Measurements from ENCODE around the gene CD300LB.

CD300LB gene

GRCh38 chr17:74527081-74527480 is 4.2 kb downstream of the CD300LB start:
- H3K4me3 ChIP-seq (ENCODE audit: insufficient read depth, low read length, poor library complexity, severe bottlenecking), result no peak overlapping the region
- H3K9me2 ChIP-seq (replicated peaks; ENCODE audit: insufficient read depth, low read length), result no peaks in the 10 kb centered on the region
- H3F3A ChIP-seq (ENCODE audit: insufficient read depth), result no peaks in the 10 kb centered on the region
- H3K9ac ChIP-seq (ENCODE audit: low read length), result no peak overlapping the region
- H2AFZ ChIP-seq (ENCODE audit: low read depth, low read length, severe bottlenecking), result no peak overlapping the region
- H3K4me2 ChIP-seq (ENCODE audit: low read depth, low read length, poor library complexity, severe bottlenecking), result no peak overlapping the region
- TF ChIP-seq CTCF (IDR thresholded peaks at IDR 0.05; ENCODE audit: insufficient read depth, low read length, poor library complexity, severe bottlenecking) (no peak), EZH2phosphoT487 (conservative IDR thresholded peaks at IDR 0.05; ENCODE audit: low read length) (no peak)
- no peaks in the 10 kb centered on the region for H3K9me3 ChIP-seq (ENCODE audit: insufficient read depth, low read length)
- no peaks in the 10 kb centered on the region for H4K20me1 ChIP-seq (ENCODE audit: low read depth, low read length)
- no peak overlapping the region for H3K27ac ChIP-seq (ENCODE audit: low read depth, low read length)
- H3K36me3 ChIP-seq (ENCODE audit: low read length), result no peaks in the 10 kb centered on the region
- H3K79me2 ChIP-seq (ENCODE audit: insufficient read depth, low read length), result no peaks in the 10 kb centered on the region
- no peaks in the 10 kb centered on the region for H3K27me3 ChIP-seq (ENCODE audit: low read length)

- H3K4me3 ChIP-seq (ENCODE audit: insufficient read depth, low read length, poor library complexity, severe bottlenecking), result no peak overlapping the region
- no peak overlapping the region for H2AFZ ChIP-seq (ENCODE audit: low read depth, low read length, severe bottlenecking)
- H3K36me3 ChIP-seq (ENCODE audit: low read length), result no peaks in the 10 kb centered on the region
- no peak overlapping the region for H3K27ac ChIP-seq (ENCODE audit: low read depth, low read length)
- no peak overlapping the region for H3K9ac ChIP-seq (ENCODE audit: low read length)
- H3K9me2 ChIP-seq (replicated peaks; ENCODE audit: insufficient read depth, low read length), result no peaks in the 10 kb centered on the region
- no peak for TF ChIP-seq EZH2phosphoT487 (conservative IDR thresholded peaks at IDR 0.05; ENCODE audit: low read length)
- no peak for TF ChIP-seq CTCF (IDR thresholded peaks at IDR 0.05; ENCODE audit: insufficient read depth, low read length, poor library complexity, severe bottlenecking)
- H3K9me3 ChIP-seq (ENCODE audit: insufficient read depth, low read length), result no peaks in the 10 kb centered on the region
- H3K4me2 ChIP-seq (ENCODE audit: low read depth, low read length, poor library complexity, severe bottlenecking), result no peak overlapping the region
- H3K27me3 ChIP-seq (ENCODE audit: low read length), result no peaks in the 10 kb centered on the region
- H4K20me1 ChIP-seq (ENCODE audit: low read depth, low read length), result no peaks in the 10 kb centered on the region
- H3K79me2 ChIP-seq (ENCODE audit: insufficient read depth, low read length), result no peaks in the 10 kb centered on the region
- no peaks in the 10 kb centered on the region for H3F3A ChIP-seq (ENCODE audit: insufficient read depth)
Observed at GRCh38 chr17:74526681-74527080, 4.6 kb downstream of the CD300LB start.

- no peaks in the 10 kb centered on the region for H3K79me2 ChIP-seq (ENCODE audit: insufficient read depth, low read length)
- H3K27me3 ChIP-seq (ENCODE audit: low read length), result no peaks in the 10 kb centered on the region
- no peaks in the 10 kb centered on the region for H3F3A ChIP-seq (ENCODE audit: insufficient read depth)
- no peaks in the 10 kb centered on the region for H3K9me2 ChIP-seq (replicated peaks; ENCODE audit: insufficient read depth, low read length)
- no peak overlapping the region for H3K4me3 ChIP-seq (ENCODE audit: insufficient read depth, low read length, poor library complexity, severe bottlenecking)
- no peak overlapping the region for H3K4me2 ChIP-seq (ENCODE audit: low read depth, low read length, poor library complexity, severe bottlenecking)
- H3K27ac ChIP-seq (ENCODE audit: low read depth, low read length), result no peak overlapping the region
- H3K9ac ChIP-seq (ENCODE audit: low read length), result no peak overlapping the region
- no peaks in the 10 kb centered on the region for H4K20me1 ChIP-seq (ENCODE audit: low read depth, low read length)
- TF ChIP-seq CTCF (IDR thresholded peaks at IDR 0.05; ENCODE audit: insufficient read depth, low read length, poor library complexity, severe bottlenecking) (no peak), EZH2phosphoT487 (conservative IDR thresholded peaks at IDR 0.05; ENCODE audit: low read length) (no peak)
- H2AFZ ChIP-seq (ENCODE audit: low read depth, low read length, severe bottlenecking), result no peak overlapping the region
- no peaks in the 10 kb centered on the region for H3K9me3 ChIP-seq (ENCODE audit: insufficient read depth, low read length)
- H3K36me3 ChIP-seq (ENCODE audit: low read length), result no peaks in the 10 kb centered on the region
Observed at GRCh38 chr17:74525781-74526288, 5.4 kb downstream of the CD300LB start.

- no peak overlapping the region for H3K27ac ChIP-seq (ENCODE audit: low read depth, low read length)
- no peaks in the 10 kb centered on the region for H3K9me3 ChIP-seq (ENCODE audit: insufficient read depth, low read length)
- H3K4me3 ChIP-seq (ENCODE audit: insufficient read depth, low read length, poor library complexity, severe bottlenecking), result no peak overlapping the region
- no peaks in the 10 kb centered on the region for H3K36me3 ChIP-seq (ENCODE audit: low read length)
- TF ChIP-seq CTCF (IDR thresholded peaks at IDR 0.05; ENCODE audit: insufficient read depth, low read length, poor library complexity, severe bottlenecking) (no peak), EZH2phosphoT487 (conservative IDR thresholded peaks at IDR 0.05; ENCODE audit: low read length) (no peak)
- H4K20me1 ChIP-seq (ENCODE audit: low read depth, low read length), result no peaks in the 10 kb centered on the region
- H2AFZ ChIP-seq (ENCODE audit: low read depth, low read length, severe bottlenecking), result no peak overlapping the region
- H3K4me2 ChIP-seq (ENCODE audit: low read depth, low read length, poor library complexity, severe bottlenecking), result no peak overlapping the region
- no peak overlapping the region for H3K9ac ChIP-seq (ENCODE audit: low read length)
- no peaks in the 10 kb centered on the region for H3F3A ChIP-seq (ENCODE audit: insufficient read depth)
- H3K79me2 ChIP-seq (ENCODE audit: insufficient read depth, low read length), result no peaks in the 10 kb centered on the region
- no peaks in the 10 kb centered on the region for H3K9me2 ChIP-seq (replicated peaks; ENCODE audit: insufficient read depth, low read length)
- no peaks in the 10 kb centered on the region for H3K27me3 ChIP-seq (ENCODE audit: low read length)
Observed at GRCh38 chr17:74525465-74525725, 5.9 kb downstream of the CD300LB start.

All from SU-DHL-6 (cell line).